Measurements from ENCODE around the gene SLC15A5. TPM values are rescaled to one million over a fixed set of nuclear protein-coding genes. Genes with fewer than 3 reads are reported as not detected.

SLC15A5 gene
- total RNA-seq: not detected

- Histone ChIP-seq H3K4me3 (no peak within 1 kb of the TSS), H3K36me3 (no peaks in the 10 kb centered on the region), H3K27me3 (no peaks in the 10 kb centered on the region), H3K9me3 (no peaks in the 10 kb centered on the region), H3K4me1 (no peaks in the 10 kb centered on the region), H3K27ac (no peak within 1 kb of the TSS)
- no peak for TF ChIP-seq POLR2A (IDR thresholded peaks at IDR 0.05)
- TF ChIP-seq, protein P1, sequence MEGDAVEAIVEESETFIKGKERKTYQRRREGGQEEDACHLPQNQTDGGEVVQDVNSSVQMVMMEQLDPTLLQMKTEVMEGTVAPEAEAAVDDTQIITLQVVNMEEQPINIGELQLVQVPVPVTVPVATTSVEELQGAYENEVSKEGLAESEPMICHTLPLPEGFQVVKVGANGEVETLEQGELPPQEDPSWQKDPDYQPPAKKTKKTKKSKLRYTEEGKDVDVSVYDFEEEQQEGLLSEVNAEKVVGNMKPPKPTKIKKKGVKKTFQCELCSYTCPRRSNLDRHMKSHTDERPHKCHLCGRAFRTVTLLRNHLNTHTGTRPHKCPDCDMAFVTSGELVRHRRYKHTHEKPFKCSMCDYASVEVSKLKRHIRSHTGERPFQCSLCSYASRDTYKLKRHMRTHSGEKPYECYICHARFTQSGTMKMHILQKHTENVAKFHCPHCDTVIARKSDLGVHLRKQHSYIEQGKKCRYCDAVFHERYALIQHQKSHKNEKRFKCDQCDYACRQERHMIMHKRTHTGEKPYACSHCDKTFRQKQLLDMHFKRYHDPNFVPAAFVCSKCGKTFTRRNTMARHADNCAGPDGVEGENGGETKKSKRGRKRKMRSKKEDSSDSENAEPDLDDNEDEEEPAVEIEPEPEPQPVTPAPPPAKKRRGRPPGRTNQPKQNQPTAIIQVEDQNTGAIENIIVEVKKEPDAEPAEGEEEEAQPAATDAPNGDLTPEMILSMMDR (IDR thresholded peaks at IDR 0.05 in 4 of 5, conservative IDR thresholded peaks at IDR 0.05 in 1 of 5): no peak
- no peak for ATAC-seq
- DNase-seq: no peak
- in situ Hi-C loops (cut with MboI; ENCODE audit: low sequenced_read_pairs in 4 of 4): no loop called here
- intact Hi-C loops (cut with DNase I; ENCODE audit: low total_unique reads): no loop called here
Observed at GRCh38 chr12:16277585-16277984, at the start of gene SLC15A5. Gene SLC15A5, minus strand, starts transcription at chr12:16277685. Its CDS starts 0 bp downstream, at chr12:16277685.

- H3K4me3 ChIP-seq: no peak overlapping the region
- no peaks in the 10 kb centered on the region for H3K36me3 ChIP-seq
- intact Hi-C loops (cut with DNase I; ENCODE audit: low total_unique reads) (no loop called here), in situ Hi-C loops (cut with MboI; ENCODE audit: low sequenced_read_pairs in 4 of 4) (no loop called here)
- ATAC-seq (no peak), DNase-seq (no peak)
- H3K27me3 ChIP-seq: no peaks in the 10 kb centered on the region
- no peak overlapping the region for H3K27ac ChIP-seq
- H3K9me3 ChIP-seq: no peaks in the 10 kb centered on the region
- no peak for TF ChIP-seq POLR2A (IDR thresholded peaks at IDR 0.05)
- TF ChIP-seq, protein P1 (IDR thresholded peaks at IDR 0.05 in 4 of 5, conservative IDR thresholded peaks at IDR 0.05 in 1 of 5): no peak
- H3K4me1 ChIP-seq: no peaks in the 10 kb centered on the region
Observed at GRCh38 chr12:16325426-16325825, 47.9 kb upstream of the SLC15A5 start.

GRCh38 chr12:16324772-16325171, 47.3 kb upstream of the SLC15A5 start:
- H3K4me3 ChIP-seq: no peak overlapping the region
- DNase-seq (no peak), ATAC-seq (no peak)
- no peaks in the 10 kb centered on the region for H3K36me3 ChIP-seq
- H3K9me3 ChIP-seq: no peaks in the 10 kb centered on the region
- H3K27me3 ChIP-seq: no peaks in the 10 kb centered on the region
- intact Hi-C loops (cut with DNase I; ENCODE audit: low total_unique reads) (no loop called here), in situ Hi-C loops (cut with MboI; ENCODE audit: low sequenced_read_pairs in 4 of 4) (no loop called here)
- no peak for TF ChIP-seq POLR2A (IDR thresholded peaks at IDR 0.05)
- TF ChIP-seq, protein P1 (IDR thresholded peaks at IDR 0.05 in 4 of 5, conservative IDR thresholded peaks at IDR 0.05 in 1 of 5): no peak
- H3K4me1 ChIP-seq: no peaks in the 10 kb centered on the region
- no peak overlapping the region for H3K27ac ChIP-seq

GRCh38 chr12:16324272-16324671, 46.8 kb upstream of the SLC15A5 start:
- H3K36me3 ChIP-seq: no peaks in the 10 kb centered on the region
- no peak overlapping the region for H3K27ac ChIP-seq
- H3K4me3 ChIP-seq: no peak overlapping the region
- intact Hi-C loops (cut with DNase I; ENCODE audit: low total_unique reads): no loop called here
- no peaks in the 10 kb centered on the region for H3K4me1 ChIP-seq
- in situ Hi-C loops (cut with MboI; ENCODE audit: low sequenced_read_pairs in 4 of 4): no loop called here
- H3K27me3 ChIP-seq: no peaks in the 10 kb centered on the region
- no peak for ATAC-seq
- no peak for DNase-seq
- TF ChIP-seq, protein P1 (IDR thresholded peaks at IDR 0.05 in 4 of 5, conservative IDR thresholded peaks at IDR 0.05 in 1 of 5): no peak
- no peak for TF ChIP-seq POLR2A (IDR thresholded peaks at IDR 0.05)
- no peaks in the 10 kb centered on the region for H3K9me3 ChIP-seq

- TF ChIP-seq, protein P1 (IDR thresholded peaks at IDR 0.05 in 4 of 5, conservative IDR thresholded peaks at IDR 0.05 in 1 of 5): no peak
- no peak for TF ChIP-seq POLR2A (IDR thresholded peaks at IDR 0.05)
- Histone ChIP-seq H3K9me3 (no peaks in the 10 kb centered on the region), H3K4me3 (no peak overlapping the region), H3K27me3 (no peaks in the 10 kb centered on the region), H3K36me3 (no peaks in the 10 kb centered on the region), H3K27ac (no peak overlapping the region), H3K4me1 (no peaks in the 10 kb centered on the region)
- DNase-seq: no peak
- in situ Hi-C loops (cut with MboI; ENCODE audit: low sequenced_read_pairs in 4 of 4): no loop called here
- ATAC-seq: no peak
- intact Hi-C loops (cut with DNase I; ENCODE audit: low total_unique reads): no loop called here
Observed at GRCh38 chr12:16323638-16324037, 46.2 kb upstream of the SLC15A5 start.

Data from gastrocnemius medialis (tissue), 4 donors.